ENCODE measurements around the gene DYNLRB1.

- peak in 4 of 6 experiments; percentile 3 to 58 (median 24) for TF ChIP-seq CTCF (IDR thresholded peaks at IDR 0.05)
- no peak for TF ChIP-seq POLR2A (IDR thresholded peaks at IDR 0.05)
These were observed 12.7 kb downstream of the DYNLRB1 start for GRCh38 chr20:34528921-34529297.

Data from thyroid gland (tissue), 4 donors.